Breast epithelium (tissue), 3 donors: ENCODE measurements around the gene NAV3.

Source experiments
- CTCF ChIP-seq, 3 donors: fragments of 450-650 bp; IDR thresholded peaks; one replicate each; pipeline ENCODE4 v1.5.1; 2016 to 2017; ENCODE audit warnings: antibody characterized with exemption in 3 of 3, mild to moderate bottlenecking in 3 of 3, moderate library complexity in 3 of 3
- POLR2A ChIP-seq: fragments of 450-650 bp; IDR thresholded peaks from one replicate; pipeline ENCODE4 v1.6.1; 2016; ENCODE audit warnings: antibody characterized with exemption, mild to moderate bottlenecking, moderate library complexity
- POLR2AphosphoS5 ChIP-seq, 3 donors: sonication (generic); formaldehyde crosslinking; IDR thresholded peaks; one replicate each; pipeline ENCODE4 v1.6.1; 2017; ENCODE audit warnings: antibody characterized with exemption in 3 of 3

- TF ChIP-seq POLR2AphosphoS5 (IDR thresholded peaks at IDR 0.05) (no peak), CTCF (IDR thresholded peaks at IDR 0.05) (no peak), POLR2A (no peak)
Measured at GRCh38 chr12:78038541-78038940, 207.8 kb downstream of the NAV3 start.
